ENCODE measurements around the gene COBL. TPM values are rescaled to one million over a fixed set of nuclear protein-coding genes. Genes with fewer than 3 reads are reported as not detected.

COBL gene
- total and polyA plus RNA-seq, 10 of the 15 experiments (the other 5 are each of a cell fraction or from before 2014, with no cell fraction given), result 0.21 TPM; not detected in 9

DNA sequence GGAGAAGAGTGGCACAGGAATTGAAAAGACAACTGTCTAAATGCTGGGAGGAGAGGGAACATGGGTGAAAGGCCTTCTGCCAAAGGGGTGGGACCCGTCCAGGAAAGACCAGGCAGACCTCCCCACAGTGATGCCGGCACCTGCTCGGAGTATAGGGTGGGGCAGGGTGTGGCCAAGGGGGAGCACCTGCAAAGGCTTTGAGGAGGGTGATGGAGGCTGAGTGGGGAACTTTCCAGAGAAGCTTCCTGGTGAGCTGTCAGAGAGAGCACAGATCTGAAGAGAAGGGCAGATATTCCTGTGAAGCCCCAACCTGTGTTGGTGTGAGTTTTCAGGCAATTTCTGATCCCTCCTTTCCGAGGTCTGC lies 270.5 kb downstream of the COBL start:
- H3K4me1 ChIP-seq (ENCODE audit: control insufficient read depth, insufficient read depth, low read length), result no peaks in the 10 kb centered on the region
- TF ChIP-seq BMI1 (IDR thresholded peaks at IDR 0.05; ENCODE audit: borderline replicate concordance), result no peak
- no peak for TF ChIP-seq WRNIP1 (IDR thresholded peaks at IDR 0.05; ENCODE audit: borderline replicate concordance, low read depth, low read length)
- TF ChIP-seq TBL1XR1 (IDR thresholded peaks at IDR 0.05; ENCODE audit: low read depth, low read length), result no peak
- TF ChIP-seq SMAD5 (IDR thresholded peaks at IDR 0.05; ENCODE audit: low read depth), result no peak
- no peak for TF ChIP-seq ZNF207 (IDR thresholded peaks at IDR 0.05; ENCODE audit: borderline replicate concordance)
- no peak for TF ChIP-seq HDAC2 (IDR thresholded peaks at IDR 0.05)
- no peak for TF ChIP-seq ATF7 (IDR thresholded peaks at IDR 0.05; ENCODE audit: low read depth)
- TF ChIP-seq ASH2L (IDR thresholded peaks at IDR 0.05; ENCODE audit: borderline replicate concordance, low read depth), result no peak
- TF ChIP-seq EGR1 (IDR thresholded peaks at IDR 0.05; ENCODE audit: borderline replicate concordance in 1 of 2, low read depth in 2 of 2, low read length in 2 of 2), result no peak
- no peak for TF ChIP-seq IKZF2 (IDR thresholded peaks at IDR 0.05)
- no peak for TF ChIP-seq NFYB (IDR thresholded peaks at IDR 0.05; ENCODE audit: insufficient read depth, low read depth, low read length)
- TF ChIP-seq, protein P1, sequence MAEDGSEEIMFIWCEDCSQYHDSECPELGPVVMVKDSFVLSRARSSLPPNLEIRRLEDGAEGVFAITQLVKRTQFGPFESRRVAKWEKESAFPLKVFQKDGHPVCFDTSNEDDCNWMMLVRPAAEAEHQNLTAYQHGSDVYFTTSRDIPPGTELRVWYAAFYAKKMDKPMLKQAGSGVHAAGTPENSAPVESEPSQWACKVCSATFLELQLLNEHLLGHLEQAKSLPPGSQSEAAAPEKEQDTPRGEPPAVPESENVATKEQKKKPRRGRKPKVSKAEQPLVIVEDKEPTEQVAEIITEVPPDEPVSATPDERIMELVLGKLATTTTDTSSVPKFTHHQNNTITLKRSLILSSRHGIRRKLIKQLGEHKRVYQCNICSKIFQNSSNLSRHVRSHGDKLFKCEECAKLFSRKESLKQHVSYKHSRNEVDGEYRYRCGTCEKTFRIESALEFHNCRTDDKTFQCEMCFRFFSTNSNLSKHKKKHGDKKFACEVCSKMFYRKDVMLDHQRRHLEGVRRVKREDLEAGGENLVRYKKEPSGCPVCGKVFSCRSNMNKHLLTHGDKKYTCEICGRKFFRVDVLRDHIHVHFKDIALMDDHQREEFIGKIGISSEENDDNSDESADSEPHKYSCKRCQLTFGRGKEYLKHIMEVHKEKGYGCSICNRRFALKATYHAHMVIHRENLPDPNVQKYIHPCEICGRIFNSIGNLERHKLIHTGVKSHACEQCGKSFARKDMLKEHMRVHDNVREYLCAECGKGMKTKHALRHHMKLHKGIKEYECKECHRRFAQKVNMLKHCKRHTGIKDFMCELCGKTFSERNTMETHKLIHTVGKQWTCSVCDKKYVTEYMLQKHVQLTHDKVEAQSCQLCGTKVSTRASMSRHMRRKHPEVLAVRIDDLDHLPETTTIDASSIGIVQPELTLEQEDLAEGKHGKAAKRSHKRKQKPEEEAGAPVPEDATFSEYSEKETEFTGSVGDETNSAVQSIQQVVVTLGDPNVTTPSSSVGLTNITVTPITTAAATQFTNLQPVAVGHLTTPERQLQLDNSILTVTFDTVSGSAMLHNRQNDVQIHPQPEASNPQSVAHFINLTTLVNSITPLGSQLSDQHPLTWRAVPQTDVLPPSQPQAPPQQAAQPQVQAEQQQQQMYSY (CRISPR knock-in tag; IDR thresholded peaks at IDR 0.05), result no peak
- no peak for TF ChIP-seq SREBF1 (IDR thresholded peaks at IDR 0.05; ENCODE audit: low read length)
- TF ChIP-seq, protein P2, sequence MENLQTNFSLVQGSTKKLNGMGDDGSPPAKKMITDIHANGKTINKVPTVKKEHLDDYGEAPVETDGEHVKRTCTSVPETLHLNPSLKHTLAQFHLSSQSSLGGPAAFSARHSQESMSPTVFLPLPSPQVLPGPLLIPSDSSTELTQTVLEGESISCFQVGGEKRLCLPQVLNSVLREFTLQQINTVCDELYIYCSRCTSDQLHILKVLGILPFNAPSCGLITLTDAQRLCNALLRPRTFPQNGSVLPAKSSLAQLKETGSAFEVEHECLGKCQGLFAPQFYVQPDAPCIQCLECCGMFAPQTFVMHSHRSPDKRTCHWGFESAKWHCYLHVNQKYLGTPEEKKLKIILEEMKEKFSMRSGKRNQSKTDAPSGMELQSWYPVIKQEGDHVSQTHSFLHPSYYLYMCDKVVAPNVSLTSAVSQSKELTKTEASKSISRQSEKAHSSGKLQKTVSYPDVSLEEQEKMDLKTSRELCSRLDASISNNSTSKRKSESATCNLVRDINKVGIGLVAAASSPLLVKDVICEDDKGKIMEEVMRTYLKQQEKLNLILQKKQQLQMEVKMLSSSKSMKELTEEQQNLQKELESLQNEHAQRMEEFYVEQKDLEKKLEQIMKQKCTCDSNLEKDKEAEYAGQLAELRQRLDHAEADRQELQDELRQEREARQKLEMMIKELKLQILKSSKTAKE (IDR thresholded peaks at IDR 0.05; ENCODE audit: low read depth, poor library complexity, severe bottlenecking), result no peak
- TF ChIP-seq, protein P3, sequence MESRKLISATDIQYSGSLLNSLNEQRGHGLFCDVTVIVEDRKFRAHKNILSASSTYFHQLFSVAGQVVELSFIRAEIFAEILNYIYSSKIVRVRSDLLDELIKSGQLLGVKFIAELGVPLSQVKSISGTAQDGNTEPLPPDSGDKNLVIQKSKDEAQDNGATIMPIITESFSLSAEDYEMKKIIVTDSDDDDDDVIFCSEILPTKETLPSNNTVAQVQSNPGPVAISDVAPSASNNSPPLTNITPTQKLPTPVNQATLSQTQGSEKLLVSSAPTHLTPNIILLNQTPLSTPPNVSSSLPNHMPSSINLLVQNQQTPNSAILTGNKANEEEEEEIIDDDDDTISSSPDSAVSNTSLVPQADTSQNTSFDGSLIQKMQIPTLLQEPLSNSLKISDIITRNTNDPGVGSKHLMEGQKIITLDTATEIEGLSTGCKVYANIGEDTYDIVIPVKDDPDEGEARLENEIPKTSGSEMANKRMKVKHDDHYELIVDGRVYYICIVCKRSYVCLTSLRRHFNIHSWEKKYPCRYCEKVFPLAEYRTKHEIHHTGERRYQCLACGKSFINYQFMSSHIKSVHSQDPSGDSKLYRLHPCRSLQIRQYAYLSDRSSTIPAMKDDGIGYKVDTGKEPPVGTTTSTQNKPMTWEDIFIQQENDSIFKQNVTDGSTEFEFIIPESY (IDR thresholded peaks at IDR 0.05), result no peak
- no peak for TF ChIP-seq GABPA (IDR thresholded peaks at IDR 0.05; ENCODE audit: low read depth)
- no peak for TF ChIP-seq ZBED1 (IDR thresholded peaks at IDR 0.05; ENCODE audit: borderline replicate concordance)
- no peaks in the 10 kb centered on the region for H3K79me2 ChIP-seq (ENCODE audit: control insufficient read depth, insufficient read depth, low read length)
- no peak overlapping the region for H2AFZ ChIP-seq (ENCODE audit: control insufficient read depth, low read depth, low read length)
- no peak overlapping the region for H3K9ac ChIP-seq (ENCODE audit: control insufficient read depth, insufficient read depth, low read length)
- H4K20me1 ChIP-seq (ENCODE audit: control insufficient read depth, insufficient read depth), result no peaks in the 10 kb centered on the region
- H3K4me2 ChIP-seq (ENCODE audit: control insufficient read depth, insufficient read depth), result no peak overlapping the region
- no peak overlapping the region for H3K4me3 ChIP-seq
- 13% methylated on average over 4 of the region's 4 CpGs for WGBS (ENCODE audit: insufficient coverage, insufficient replicate concordance, low lambda C conversion rate, missing lambda C conversion rate)
- intact Hi-C loops (cut with micrococcal nuclease; ENCODE audit: unreplicated experiment), result no loop called here
- in situ Hi-C loops (cut with MboI), result no loop called here
- H3K27me3 ChIP-seq (replicated peaks in 1 of 2; ENCODE audit: control insufficient read depth in 2 of 2, insufficient read depth in 2 of 2, low read length in 1 of 2), result no peaks in the 10 kb centered on the region; a peak in 1 of 4 replicates
- no TSS peak for BruUV-seq (replicated peaks)
- RAD21 ChIA-PET (ENCODE audit: unreplicated experiment), result no interaction called here
- CTCF ChIA-PET, result no interaction called here
- H3K27ac ChIP-seq (ENCODE audit: control insufficient read depth, insufficient read depth), result no peak overlapping the region
- no peak for FAIRE-seq
- no peak for DNase-seq (ENCODE audit: low read depth, low spot score)
- ATAC-seq, result no peak
- no peaks in the 10 kb centered on the region for H3K9me3 ChIP-seq (replicated peaks; ENCODE audit: control insufficient read depth, insufficient read depth, low read length)
- POLR2A ChIA-PET, result no interaction called here
- SMC1A ChIA-PET (ENCODE audit: uncharacterized antibody, unreplicated experiment), result no interaction called here
- H3K36me3 ChIP-seq (ENCODE audit: control insufficient read depth in 2 of 2, insufficient read depth in 2 of 2, low read length in 1 of 2), result no peaks in the 10 kb centered on the region

Measured in GM12878 (cell line).